ENCODE measurements around the gene CACNA2D1.
"Not testable (repeated sequence)": the region's sequence is repeated elsewhere in the genome, so short reads cannot be mapped to it uniquely, and the experiment has no call there.

Gene CACNA2D1

GRCh38 chr7:82405301-82405700, 38.3 kb downstream of the CACNA2D1 start:
- Histone ChIP-seq H3K27me3 (ENCODE audit: control insufficient read depth, insufficient read depth, low read length) (no peaks in the 10 kb centered on the region), H3K4me1 (ENCODE audit: control insufficient read depth, insufficient read depth, low read length) (no peaks in the 10 kb centered on the region), H3K9ac (ENCODE audit: low read length) (no peak overlapping the region)

DNA sequence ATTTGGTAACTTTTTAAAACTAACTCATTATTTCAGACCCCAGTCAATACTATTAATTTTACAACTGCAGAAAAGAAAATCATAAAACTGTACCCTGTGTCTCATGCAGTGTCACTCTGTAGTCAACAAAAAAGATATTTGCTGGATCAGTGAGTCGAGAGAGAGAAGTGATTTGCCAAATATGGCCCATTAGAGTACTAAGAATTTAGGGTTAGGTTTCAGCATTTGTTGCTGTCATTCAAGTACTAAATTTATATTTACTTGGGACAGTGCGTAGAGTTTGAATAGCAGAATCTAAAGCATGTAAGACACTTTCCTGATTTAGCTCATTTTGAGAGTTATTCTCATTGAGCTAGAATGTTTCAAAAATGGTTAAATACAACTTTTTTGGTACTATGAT, 38.9 kb downstream of the CACNA2D1 start:
- Histone ChIP-seq H3K4me3 (ENCODE audit: low read length) (no peak overlapping the region), H3K9ac (ENCODE audit: low read length) (no peak overlapping the region), H3K27me3 (ENCODE audit: control insufficient read depth, insufficient read depth, low read length) (no peaks in the 10 kb centered on the region), H3K36me3 (ENCODE audit: control insufficient read depth, insufficient read depth, low read length) (no peaks in the 10 kb centered on the region), H3K9me3 (ENCODE audit: control insufficient read depth, low read length) (no peaks in the 10 kb centered on the region), H3K4me1 (ENCODE audit: control insufficient read depth, insufficient read depth, low read length) (no peaks in the 10 kb centered on the region)

More at GRCh38 chr7:82405301-82405700, 38.3 kb downstream of the CACNA2D1 start:
- H3K9me3 ChIP-seq (ENCODE audit: control insufficient read depth, low read length), result no peaks in the 10 kb centered on the region
- H3K36me3 ChIP-seq (ENCODE audit: control insufficient read depth, insufficient read depth, low read length), result no peaks in the 10 kb centered on the region
- no peak overlapping the region for H3K4me3 ChIP-seq (ENCODE audit: low read length)

DNA sequence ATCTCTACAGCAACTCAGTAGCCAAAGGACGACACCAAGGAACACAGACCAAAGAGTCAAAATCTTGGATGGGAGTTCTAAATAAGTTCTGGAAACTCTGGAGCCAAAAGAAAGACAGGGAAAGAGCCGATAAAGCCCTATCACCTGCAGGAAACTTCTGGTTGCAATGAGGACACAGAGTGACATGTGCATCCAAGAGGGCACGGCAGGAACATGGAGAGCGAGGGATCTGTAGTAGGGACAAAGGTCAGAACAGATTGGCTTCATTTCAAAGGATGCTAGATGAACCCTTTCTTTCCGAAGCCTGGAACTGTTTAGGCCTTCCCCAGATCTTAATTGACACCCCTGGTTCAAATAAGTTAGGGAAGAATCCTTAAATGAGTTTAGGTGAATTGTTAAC, 39.5 kb downstream of the CACNA2D1 start:
- Histone ChIP-seq H3K9ac (ENCODE audit: low read length) (no peak overlapping the region), H3K36me3 (ENCODE audit: control insufficient read depth, insufficient read depth, low read length) (no peaks in the 10 kb centered on the region), H3K4me3 (ENCODE audit: low read length) (no peak overlapping the region), H3K27me3 (ENCODE audit: control insufficient read depth, insufficient read depth, low read length) (no peaks in the 10 kb centered on the region), H3K4me1 (ENCODE audit: control insufficient read depth, insufficient read depth, low read length) (no peaks in the 10 kb centered on the region), H3K9me3 (ENCODE audit: control insufficient read depth, low read length) (no peaks in the 10 kb centered on the region)

GRCh38 chr7:82397879-82398524, 45.6 kb downstream of the CACNA2D1 start:
- Histone ChIP-seq H3K4me3 (ENCODE audit: low read length) (no peak overlapping the region), H3K9me3 (ENCODE audit: control insufficient read depth, low read length) (no peaks in the 10 kb centered on the region)

GRCh38 chr7:82396343-82396742, 47.2 kb downstream of the CACNA2D1 start:
- H3K4me3 ChIP-seq (ENCODE audit: low read length), result no peak overlapping the region
- H3K9ac ChIP-seq (ENCODE audit: low read length), result no peak overlapping the region

More at GRCh38 chr7:82397879-82398524, 45.6 kb downstream of the CACNA2D1 start:
- Histone ChIP-seq H3K27me3 (ENCODE audit: control insufficient read depth, insufficient read depth, low read length) (no peaks in the 10 kb centered on the region), H3K4me1 (ENCODE audit: control insufficient read depth, insufficient read depth, low read length) (no peaks in the 10 kb centered on the region), H3K36me3 (ENCODE audit: control insufficient read depth, insufficient read depth, low read length) (no peaks in the 10 kb centered on the region), H3K9ac (ENCODE audit: low read length) (no peak overlapping the region)

GRCh38 chr7:82395147-82395546, 48.4 kb downstream of the CACNA2D1 start:
- H3K27me3 ChIP-seq (ENCODE audit: control insufficient read depth, insufficient read depth, low read length), result no peaks in the 10 kb centered on the region
- H3K4me3 ChIP-seq (ENCODE audit: low read length), result no peak overlapping the region
- H3K9ac ChIP-seq (ENCODE audit: low read length), result no peak overlapping the region
- H3K4me1 ChIP-seq (ENCODE audit: control insufficient read depth, insufficient read depth, low read length), result no peaks in the 10 kb centered on the region
- H3K36me3 ChIP-seq (ENCODE audit: control insufficient read depth, insufficient read depth, low read length), result no peaks in the 10 kb centered on the region
- no peaks in the 10 kb centered on the region for H3K9me3 ChIP-seq (ENCODE audit: control insufficient read depth, low read length)

More at GRCh38 chr7:82396343-82396742, 47.2 kb downstream of the CACNA2D1 start:
- H3K9me3 ChIP-seq (ENCODE audit: control insufficient read depth, low read length), result no peaks in the 10 kb centered on the region
- no peaks in the 10 kb centered on the region for H3K4me1 ChIP-seq (ENCODE audit: control insufficient read depth, insufficient read depth, low read length)
- no peaks in the 10 kb centered on the region for H3K27me3 ChIP-seq (ENCODE audit: control insufficient read depth, insufficient read depth, low read length)
- no peaks in the 10 kb centered on the region for H3K36me3 ChIP-seq (ENCODE audit: control insufficient read depth, insufficient read depth, low read length)

DNA sequence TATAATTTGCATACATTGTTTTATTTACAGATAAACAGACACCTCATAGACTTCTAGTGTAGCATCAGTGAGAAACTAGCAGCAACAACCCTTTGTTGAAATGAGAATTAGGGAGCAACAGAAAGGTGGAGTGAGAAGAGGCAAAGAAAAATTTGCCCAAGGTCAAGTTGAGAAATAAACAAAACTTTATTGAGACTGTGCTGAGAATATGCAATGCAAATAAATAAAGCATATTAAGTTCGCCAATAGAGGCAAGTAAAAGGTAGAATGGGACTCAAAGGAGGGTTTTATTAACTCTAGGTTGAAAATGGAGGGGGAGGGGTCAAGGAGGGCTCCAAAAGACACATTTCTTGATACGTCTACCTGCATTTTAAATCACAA, 49.7 kb downstream of the CACNA2D1 start:
- Histone ChIP-seq H3K4me1 (ENCODE audit: control insufficient read depth, insufficient read depth, low read length) (no peaks in the 10 kb centered on the region), H3K9ac (ENCODE audit: low read length) (no peak overlapping the region), H3K36me3 (ENCODE audit: control insufficient read depth, insufficient read depth, low read length) (no peaks in the 10 kb centered on the region), H3K27me3 (ENCODE audit: control insufficient read depth, insufficient read depth, low read length) (no peaks in the 10 kb centered on the region), H3K9me3 (ENCODE audit: control insufficient read depth, low read length) (no peaks in the 10 kb centered on the region), H3K4me3 (ENCODE audit: low read length) (no peak overlapping the region)

GRCh38 chr7:82393076-82393839, 50.3 kb downstream of the CACNA2D1 start:
- no peak overlapping the region for H3K4me3 ChIP-seq (ENCODE audit: low read length)
- no peaks in the 10 kb centered on the region for H3K36me3 ChIP-seq (ENCODE audit: control insufficient read depth, insufficient read depth, low read length)
- no peaks in the 10 kb centered on the region for H3K9me3 ChIP-seq (ENCODE audit: control insufficient read depth, low read length)
- H3K27me3 ChIP-seq (ENCODE audit: control insufficient read depth, insufficient read depth, low read length), result no peaks in the 10 kb centered on the region
- no peaks in the 10 kb centered on the region for H3K4me1 ChIP-seq (ENCODE audit: control insufficient read depth, insufficient read depth, low read length)
- H3K9ac ChIP-seq (ENCODE audit: low read length), result no peak overlapping the region

DNA sequence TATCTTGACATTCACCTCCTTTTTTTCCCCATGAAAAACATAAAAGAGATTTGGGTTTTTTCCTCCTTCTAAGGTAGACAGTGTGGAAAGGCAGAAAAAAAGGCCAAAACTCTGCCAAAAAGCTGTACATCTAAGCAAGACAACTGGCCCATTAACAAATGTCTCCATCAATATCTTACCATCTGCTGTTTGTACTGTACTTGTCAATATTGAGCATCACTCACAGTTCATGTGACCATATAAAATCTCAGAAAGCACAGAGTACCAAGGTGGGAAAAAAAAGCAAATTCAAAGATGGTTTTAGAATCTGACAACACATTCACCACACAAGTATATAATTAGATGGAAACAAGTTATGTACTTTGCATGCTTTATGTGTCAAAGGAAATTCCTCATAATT, 52.6 kb downstream of the CACNA2D1 start:
- Histone ChIP-seq H3K9me3 (ENCODE audit: control insufficient read depth, low read length) (no peaks in the 10 kb centered on the region), H3K27me3 (ENCODE audit: control insufficient read depth, insufficient read depth, low read length) (no peaks in the 10 kb centered on the region), H3K9ac (ENCODE audit: low read length) (no peak overlapping the region), H3K36me3 (ENCODE audit: control insufficient read depth, insufficient read depth, low read length) (no peaks in the 10 kb centered on the region), H3K4me3 (ENCODE audit: low read length) (no peak overlapping the region), H3K4me1 (ENCODE audit: control insufficient read depth, insufficient read depth, low read length) (no peaks in the 10 kb centered on the region)

DNA sequence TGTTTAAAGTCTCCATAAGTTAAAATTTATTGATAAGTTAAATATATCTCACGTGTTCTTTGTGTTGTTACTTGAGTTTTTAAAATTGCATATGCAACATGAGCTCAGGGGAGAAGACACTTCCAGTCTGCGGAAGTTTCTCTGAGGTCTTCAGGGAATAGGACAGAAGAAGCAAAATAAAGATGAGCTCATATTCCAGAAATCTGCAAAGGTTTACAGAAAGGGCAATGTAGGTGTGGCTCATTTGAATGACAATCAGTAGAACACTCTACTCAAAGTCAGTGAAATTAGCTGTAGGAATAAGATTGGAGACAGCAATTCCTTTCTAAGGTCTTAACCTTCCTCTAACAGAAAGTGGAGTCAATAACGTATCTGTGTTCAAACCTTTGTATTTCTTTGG, 53.7 kb downstream of the CACNA2D1 start:
- no peak overlapping the region for H3K9ac ChIP-seq (ENCODE audit: low read length)
- H3K9me3 ChIP-seq (ENCODE audit: control insufficient read depth, low read length), result no peaks in the 10 kb centered on the region
- H3K36me3 ChIP-seq (ENCODE audit: control insufficient read depth, insufficient read depth, low read length), result no peaks in the 10 kb centered on the region
- no peaks in the 10 kb centered on the region for H3K27me3 ChIP-seq (ENCODE audit: control insufficient read depth, insufficient read depth, low read length)
- no peak overlapping the region for H3K4me3 ChIP-seq (ENCODE audit: low read length)
- no peaks in the 10 kb centered on the region for H3K4me1 ChIP-seq (ENCODE audit: control insufficient read depth, insufficient read depth, low read length)

GRCh38 chr7:82388138-82388537, 55.4 kb downstream of the CACNA2D1 start:
- Histone ChIP-seq H3K4me3 (ENCODE audit: low read length) (no peak overlapping the region), H3K27me3 (ENCODE audit: control insufficient read depth, insufficient read depth, low read length) (no peaks in the 10 kb centered on the region), H3K36me3 (ENCODE audit: control insufficient read depth, insufficient read depth, low read length) (no peaks in the 10 kb centered on the region), H3K9me3 (ENCODE audit: control insufficient read depth, low read length) (no peaks in the 10 kb centered on the region), H3K4me1 (ENCODE audit: control insufficient read depth, insufficient read depth, low read length) (no peaks in the 10 kb centered on the region), H3K9ac (ENCODE audit: low read length) (no peak overlapping the region)

DNA sequence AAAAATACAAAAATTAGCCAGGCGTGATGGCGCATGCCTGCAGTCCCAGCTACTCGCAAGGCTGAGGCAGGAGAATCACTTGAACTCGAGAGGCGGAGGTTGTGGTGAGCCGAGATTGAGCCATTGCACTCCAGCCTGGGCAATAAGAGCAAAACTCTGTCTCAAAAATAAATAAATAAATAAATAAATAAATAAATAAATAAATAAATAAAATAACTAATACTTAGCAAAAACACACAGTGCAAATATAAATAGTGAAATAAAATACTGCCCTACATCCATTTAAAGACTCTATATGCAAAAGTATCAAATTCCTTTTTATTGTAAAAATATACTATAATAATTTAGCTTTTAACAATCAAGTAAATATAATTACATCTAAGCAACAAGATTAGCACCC, 57.0 kb downstream of the CACNA2D1 start:
- not testable (repeated sequence) for H3K4me3 ChIP-seq (ENCODE audit: low read length); H3K9ac ChIP-seq (ENCODE audit: low read length); H3K9me3 ChIP-seq (ENCODE audit: control insufficient read depth, low read length); H3K27me3 ChIP-seq (ENCODE audit: control insufficient read depth, insufficient read depth, low read length); H3K36me3 ChIP-seq (ENCODE audit: control insufficient read depth, insufficient read depth, low read length); H3K4me1 ChIP-seq (ENCODE audit: control insufficient read depth, insufficient read depth, low read length)
